ENCODE results near the gene ZNF239.

Gene ZNF239

DNA sequence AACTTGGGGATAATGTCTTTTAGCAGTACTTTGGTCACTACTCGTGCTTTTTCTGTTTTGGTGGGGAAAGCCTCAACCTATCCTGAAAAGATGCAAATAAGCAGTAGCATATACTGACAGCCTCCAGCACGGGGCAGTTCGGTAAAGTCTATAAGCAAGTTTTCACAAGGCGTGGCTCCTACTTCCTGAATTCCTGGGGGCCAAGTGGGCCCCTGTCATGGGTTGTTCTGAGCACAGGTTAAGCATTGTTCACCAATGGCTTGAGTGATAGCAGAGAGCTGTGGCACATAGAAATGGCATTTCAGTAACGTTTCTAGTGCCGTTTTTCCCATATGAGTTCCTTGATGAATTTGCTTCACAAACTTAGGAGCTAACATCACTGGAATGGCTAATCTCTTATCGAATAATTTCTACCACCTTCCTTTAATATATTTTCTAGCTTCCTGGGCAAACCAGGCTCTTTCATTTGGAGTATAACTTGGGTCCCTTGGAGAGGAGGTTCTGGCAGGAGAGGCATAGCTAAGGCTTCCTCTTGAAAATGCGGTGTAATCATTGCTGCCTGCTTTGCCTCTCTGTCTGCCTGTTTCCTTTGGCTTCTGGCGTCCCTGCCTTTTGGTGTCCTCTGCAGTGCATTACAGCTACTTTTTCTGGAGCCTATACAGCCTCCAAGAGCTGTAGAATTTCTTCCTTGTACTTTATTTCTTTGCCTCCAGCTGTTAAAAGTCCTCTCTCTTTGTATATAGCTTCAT lies 11.7 kb upstream of the ZNF239 start:
- Histone ChIP-seq H4K20me1 (ENCODE audit: insufficient read depth, low read length, poor library complexity, severe bottlenecking) (no peaks in the 10 kb centered on the region), H3K9me2 (replicated peaks; ENCODE audit: low read depth, low read length) (no peaks in the 10 kb centered on the region), H3K9me3 (ENCODE audit: insufficient read depth, low read depth, low read length) (no peaks in the 10 kb centered on the region), H3K4me2 (ENCODE audit: low read depth, low read length, poor library complexity, severe bottlenecking) (no peak overlapping the region), H3K36me3 (ENCODE audit: insufficient read depth, low read length) (no peaks in the 10 kb centered on the region), H3K4me3 (ENCODE audit: low read length, poor library complexity, severe bottlenecking) (no peak overlapping the region), H3K27me3 (ENCODE audit: insufficient read depth, low read length, poor library complexity, severe bottlenecking) (no peaks in the 10 kb centered on the region), H3F3A (ENCODE audit: low read depth) (no peaks in the 10 kb centered on the region), H2AFZ (ENCODE audit: low read length) (no peak overlapping the region), H3K9ac (ENCODE audit: low read depth, low read length, poor library complexity, severe bottlenecking) (no peak overlapping the region), H3K4me1 (ENCODE audit: insufficient read depth, low read length, poor library complexity, severe bottlenecking) (no peaks in the 10 kb centered on the region), H3K79me2 (ENCODE audit: insufficient read depth, low read length) (no peaks in the 10 kb centered on the region)
- TF ChIP-seq CTCF (conservative IDR thresholded peaks at IDR 0.05; ENCODE audit: low read length) (no peak), EZH2phosphoT487 (IDR thresholded peaks at IDR 0.05; ENCODE audit: borderline replicate concordance) (no peak)

GRCh38 chr10:43585046-43585445 lies 10.6 kb upstream of the ZNF239 start:
- H3F3A ChIP-seq (ENCODE audit: low read depth) = no peaks in the 10 kb centered on the region
- H3K4me3 ChIP-seq (ENCODE audit: low read length, poor library complexity, severe bottlenecking) = no peak overlapping the region
- H3K4me1 ChIP-seq (ENCODE audit: insufficient read depth, low read length, poor library complexity, severe bottlenecking) = no peaks in the 10 kb centered on the region
- H2AFZ ChIP-seq (ENCODE audit: low read length) = no peak overlapping the region
- no peaks in the 10 kb centered on the region for H3K9me2 ChIP-seq (replicated peaks; ENCODE audit: low read depth, low read length)
- no peaks in the 10 kb centered on the region for H4K20me1 ChIP-seq (ENCODE audit: insufficient read depth, low read length, poor library complexity, severe bottlenecking)
- H3K4me2 ChIP-seq (ENCODE audit: low read depth, low read length, poor library complexity, severe bottlenecking) = no peak overlapping the region
- H3K9ac ChIP-seq (ENCODE audit: low read depth, low read length, poor library complexity, severe bottlenecking) = no peak overlapping the region
- TF ChIP-seq CTCF (conservative IDR thresholded peaks at IDR 0.05; ENCODE audit: low read length) (no peak), EZH2phosphoT487 (IDR thresholded peaks at IDR 0.05; ENCODE audit: borderline replicate concordance) (no peak)
- no peaks in the 10 kb centered on the region for H3K27me3 ChIP-seq (ENCODE audit: insufficient read depth, low read length, poor library complexity, severe bottlenecking)
- no peaks in the 10 kb centered on the region for H3K79me2 ChIP-seq (ENCODE audit: insufficient read depth, low read length)
- H3K9me3 ChIP-seq (ENCODE audit: insufficient read depth, low read depth, low read length) = no peaks in the 10 kb centered on the region
- no peaks in the 10 kb centered on the region for H3K36me3 ChIP-seq (ENCODE audit: insufficient read depth, low read length)

- Histone ChIP-seq H3K4me1 (ENCODE audit: insufficient read depth, low read length, poor library complexity, severe bottlenecking) (no peaks in the 10 kb centered on the region), H3K79me2 (ENCODE audit: insufficient read depth, low read length) (no peaks in the 10 kb centered on the region)
- TF ChIP-seq CTCF (conservative IDR thresholded peaks at IDR 0.05; ENCODE audit: low read length) (no peak), EZH2phosphoT487 (IDR thresholded peaks at IDR 0.05; ENCODE audit: borderline replicate concordance) (no peak)
Measured at GRCh38 chr10:43584051-43584450, 9.6 kb upstream of the ZNF239 start.

More at GRCh38 chr10:43584051-43584450, 9.6 kb upstream of the ZNF239 start:
- H2AFZ ChIP-seq (ENCODE audit: low read length) = no peak overlapping the region
- H4K20me1 ChIP-seq (ENCODE audit: insufficient read depth, low read length, poor library complexity, severe bottlenecking) = no peaks in the 10 kb centered on the region
- no peak overlapping the region for H3K9ac ChIP-seq (ENCODE audit: low read depth, low read length, poor library complexity, severe bottlenecking)
- no peaks in the 10 kb centered on the region for H3F3A ChIP-seq (ENCODE audit: low read depth)
- no peaks in the 10 kb centered on the region for H3K9me3 ChIP-seq (ENCODE audit: insufficient read depth, low read depth, low read length)
- H3K4me3 ChIP-seq (ENCODE audit: low read length, poor library complexity, severe bottlenecking) = no peak overlapping the region
- no peaks in the 10 kb centered on the region for H3K36me3 ChIP-seq (ENCODE audit: insufficient read depth, low read length)
- no peaks in the 10 kb centered on the region for H3K27me3 ChIP-seq (ENCODE audit: insufficient read depth, low read length, poor library complexity, severe bottlenecking)
- no peak overlapping the region for H3K4me2 ChIP-seq (ENCODE audit: low read depth, low read length, poor library complexity, severe bottlenecking)
- no peaks in the 10 kb centered on the region for H3K9me2 ChIP-seq (replicated peaks; ENCODE audit: low read depth, low read length)

Data from Loucy (cell line).